Measurements from ENCODE around the gene PSMG4. TPM values are rescaled to one million over a fixed set of nuclear protein-coding genes. Genes with fewer than 3 reads are reported as not detected.

The PSMG4 gene
- polyA plus RNA-seq, 1 donor (not counting 4 experiments of a cell fraction or from before 2014, with no cell fraction given), result 16.3 TPM

- Histone ChIP-seq H3K9me1 (ENCODE audit: control insufficient read depth, extremely low read depth, insufficient read depth, low read length) (no peaks in the 10 kb centered on the region), H3K4me3 (ENCODE audit: control insufficient read depth in 2 of 3, extremely low read depth in 1 of 3, insufficient read depth in 2 of 3, low read depth in 1 of 3, low read length in 3 of 3) (peak overlapping the region; percentile 82 to 96 (median 93)), H3K4me2 (ENCODE audit: control insufficient read depth, extremely low read depth, insufficient read depth, low read depth, low read length) (peak overlapping the region; percentile 96), H3K36me3 (ENCODE audit: control insufficient read depth in 2 of 2, extremely low read depth in 1 of 2, insufficient read depth in 2 of 2, low read length in 2 of 2) (peaks cover 2 to 22% of the 10 kb centered on the region in 2 experiments), H2AFZ (ENCODE audit: control insufficient read depth, low read length) (peak overlapping the region; percentile 97), H3K27me3 (ENCODE audit: control insufficient read depth, extremely low read depth, insufficient read depth, low read length) (no peaks in the 10 kb centered on the region), H3K4me1 (ENCODE audit: control insufficient read depth, extremely low read depth, insufficient read depth, low read length) (peaks cover 9% of the 10 kb centered on the region), H3K9me3 (ENCODE audit: control insufficient read depth, low read depth, low read length) (no peaks in the 10 kb centered on the region), H3K79me2 (ENCODE audit: control insufficient read depth, insufficient read depth, low read length) (peaks cover 55% of the 10 kb centered on the region), H3K9ac (ENCODE audit: control insufficient read depth, extremely low read depth, insufficient read depth, low read length) (peak overlapping the region; percentile 82), H4K20me1 (ENCODE audit: control insufficient read depth, extremely low read depth, insufficient read depth, low read length) (peaks cover 18% of the 10 kb centered on the region), H3K27ac (ENCODE audit: control insufficient read depth, insufficient read depth, low read length) (peak overlapping the region; percentile 70)
- no peak for TF ChIP-seq EZH2 (IDR thresholded peaks at IDR 0.05; ENCODE audit: low read length)
- TF ChIP-seq CTCF (optimal IDR thresholded peaks at IDR 0.05 in 1 of 3, IDR thresholded peaks at IDR 0.05 in 1 of 3, conservative IDR thresholded peaks at IDR 0.05 in 1 of 3; ENCODE audit: extremely low read depth in 1 of 3, insufficient read depth in 2 of 3, low read length in 3 of 3), result peak in 1 of 3 experiments; percentile 12
- dilution Hi-C loops (cut with MboI; ENCODE audit: extremely low pct_ligation_motif_present, low sequenced_read_pairs), result no loop called here
- DNase-seq (ENCODE audit: low read depth, low spot score) (no peak), FAIRE-seq (no peak)
These were observed 778 bp downstream of the PSMG4 start for GRCh38 chr6:3259491-3259958.

GRCh38 chr6:3260296-3260695, 1.5 kb downstream of the PSMG4 start:
- H3K79me2 ChIP-seq (ENCODE audit: control insufficient read depth, insufficient read depth, low read length), result peaks cover 62% of the 10 kb centered on the region
- peaks cover 18% of the 10 kb centered on the region for H4K20me1 ChIP-seq (ENCODE audit: control insufficient read depth, extremely low read depth, insufficient read depth, low read length)
- no peaks in the 10 kb centered on the region for H3K27me3 ChIP-seq (ENCODE audit: control insufficient read depth, extremely low read depth, insufficient read depth, low read length)
- no peak overlapping the region for H3K27ac ChIP-seq (ENCODE audit: control insufficient read depth, insufficient read depth, low read length)
- no peak overlapping the region for H2AFZ ChIP-seq (ENCODE audit: control insufficient read depth, low read length)
- H3K9me1 ChIP-seq (ENCODE audit: control insufficient read depth, extremely low read depth, insufficient read depth, low read length), result no peaks in the 10 kb centered on the region
- no peak for TF ChIP-seq EZH2 (IDR thresholded peaks at IDR 0.05; ENCODE audit: low read length)
- TF ChIP-seq CTCF (optimal IDR thresholded peaks at IDR 0.05 in 1 of 3, IDR thresholded peaks at IDR 0.05 in 1 of 3, conservative IDR thresholded peaks at IDR 0.05 in 1 of 3; ENCODE audit: extremely low read depth in 1 of 3, insufficient read depth in 2 of 3, low read length in 3 of 3), result no peak
- no peak overlapping the region for H3K9ac ChIP-seq (ENCODE audit: control insufficient read depth, extremely low read depth, insufficient read depth, low read length)
- H3K4me3 ChIP-seq (ENCODE audit: control insufficient read depth in 2 of 3, extremely low read depth in 1 of 3, insufficient read depth in 2 of 3, low read depth in 1 of 3, low read length in 3 of 3), result peak overlapping the region in 1 of 3 experiments; percentile 21
- DNase-seq (ENCODE audit: low read depth, low spot score) (no peak), FAIRE-seq (no peak)
- peak overlapping the region; percentile 96 for H3K4me2 ChIP-seq (ENCODE audit: control insufficient read depth, extremely low read depth, insufficient read depth, low read depth, low read length)
- no peaks in the 10 kb centered on the region for H3K9me3 ChIP-seq (ENCODE audit: control insufficient read depth, low read depth, low read length)
- H3K4me1 ChIP-seq (ENCODE audit: control insufficient read depth, extremely low read depth, insufficient read depth, low read length), result peaks cover 9% of the 10 kb centered on the region
- dilution Hi-C loops (cut with MboI; ENCODE audit: extremely low pct_ligation_motif_present, low sequenced_read_pairs), result no loop called here
- H3K36me3 ChIP-seq (ENCODE audit: control insufficient read depth in 2 of 2, extremely low read depth in 1 of 2, insufficient read depth in 2 of 2, low read length in 2 of 2), result peaks cover 4 to 29% of the 10 kb centered on the region in 2 experiments
